ENCODE results near the gene ARHGAP26. TPM values are rescaled to one million over a fixed set of nuclear protein-coding genes. Genes with fewer than 3 reads are reported as not detected.

The ARHGAP26 gene
- total RNA-seq, 1 experiment from 2014 or later, result 34.5 TPM

- Histone ChIP-seq H3K9ac (ENCODE audit: low read length) (no peak overlapping the region), H3K9me3 (ENCODE audit: control insufficient read depth in 1 of 2, insufficient read depth in 1 of 2, low read depth in 1 of 2, low read length in 2 of 2) (no peaks in the 10 kb centered on the region), H2AFZ (ENCODE audit: low read depth, low read length, poor library complexity, severe bottlenecking) (no peak overlapping the region), H3K27ac (ENCODE audit: low read depth, low read length) (no peak overlapping the region), H3K4me1 (ENCODE audit: control insufficient read depth in 1 of 2, insufficient read depth in 2 of 2, low read length in 2 of 2) (peaks cover 10 to 14% of the 10 kb centered on the region in 2 experiments; a peak in 3 of 4 replicates), H3K79me2 (ENCODE audit: insufficient read depth, low read length) (peaks cover 12% of the 10 kb centered on the region; the same call in 1 of the 2 replicates), H3K36me3 (ENCODE audit: control insufficient read depth in 1 of 2, insufficient read depth in 2 of 2, low read length in 2 of 2) (no peaks in the 10 kb centered on the region), H3K9me2 (ENCODE audit: insufficient read depth) (no peaks in the 10 kb centered on the region), H4K20me1 (ENCODE audit: insufficient read depth) (no peaks in the 10 kb centered on the region), H3K4me2 (ENCODE audit: low read length) (no peak overlapping the region), H3K27me3 (ENCODE audit: insufficient read depth, low read length) (no peaks in the 10 kb centered on the region), H3K4me3 (replicated peaks in 1 of 2; ENCODE audit: low read depth in 1 of 2, low read length in 2 of 2) (no peak overlapping the region)
- RAD21 ChIA-PET (ENCODE audit: low non-redundant PET in 1 of 2, low total read pairs in 2 of 2, uncharacterized antibody in 2 of 2, unreplicated experiment in 2 of 2), result no interaction called here
- POLR2A ChIA-PET, result no interaction called here
- DNase-seq (ENCODE audit: low read depth, low spot score), result no peak
- no peak for TF ChIP-seq REST (IDR thresholded peaks at IDR 0.05; ENCODE audit: low read depth)
- TF ChIP-seq POLR2A (IDR thresholded peaks at IDR 0.05; ENCODE audit: borderline replicate concordance, extremely low read depth, insufficient read depth, insufficient read length), result no peak
- TF ChIP-seq SRF (IDR thresholded peaks at IDR 0.05; ENCODE audit: low read depth), result no peak
- TF ChIP-seq ELF1 (IDR thresholded peaks at IDR 0.05; ENCODE audit: borderline replicate concordance, low read depth), result no peak
- no peak for TF ChIP-seq ZFX (IDR thresholded peaks at IDR 0.05)
- no peak for TF ChIP-seq YY1 (IDR thresholded peaks at IDR 0.05; ENCODE audit: extremely low read depth, insufficient replicate concordance, low read depth, low read length)
- TF ChIP-seq ZNF274 (IDR thresholded peaks at IDR 0.05; ENCODE audit: low read depth, low read length), result no peak
- no peak for TF ChIP-seq CEBPB (IDR thresholded peaks at IDR 0.05; ENCODE audit: low read depth)
- TF ChIP-seq, protein P1, sequence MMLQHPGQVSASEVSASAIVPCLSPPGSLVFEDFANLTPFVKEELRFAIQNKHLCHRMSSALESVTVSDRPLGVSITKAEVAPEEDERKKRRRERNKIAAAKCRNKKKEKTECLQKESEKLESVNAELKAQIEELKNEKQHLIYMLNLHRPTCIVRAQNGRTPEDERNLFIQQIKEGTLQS (IDR thresholded peaks at IDR 0.05), result no peak
- TF ChIP-seq RAD21 (IDR thresholded peaks at IDR 0.05; ENCODE audit: low read depth), result no peak
- no peak for TF ChIP-seq SP1 (IDR thresholded peaks at IDR 0.05; ENCODE audit: low read depth)
- TF ChIP-seq JUND (IDR thresholded peaks at IDR 0.05), result no peak
- no peak for TF ChIP-seq CBX3 (IDR thresholded peaks at IDR 0.05; ENCODE audit: low read depth)
- TF ChIP-seq, protein P2, sequence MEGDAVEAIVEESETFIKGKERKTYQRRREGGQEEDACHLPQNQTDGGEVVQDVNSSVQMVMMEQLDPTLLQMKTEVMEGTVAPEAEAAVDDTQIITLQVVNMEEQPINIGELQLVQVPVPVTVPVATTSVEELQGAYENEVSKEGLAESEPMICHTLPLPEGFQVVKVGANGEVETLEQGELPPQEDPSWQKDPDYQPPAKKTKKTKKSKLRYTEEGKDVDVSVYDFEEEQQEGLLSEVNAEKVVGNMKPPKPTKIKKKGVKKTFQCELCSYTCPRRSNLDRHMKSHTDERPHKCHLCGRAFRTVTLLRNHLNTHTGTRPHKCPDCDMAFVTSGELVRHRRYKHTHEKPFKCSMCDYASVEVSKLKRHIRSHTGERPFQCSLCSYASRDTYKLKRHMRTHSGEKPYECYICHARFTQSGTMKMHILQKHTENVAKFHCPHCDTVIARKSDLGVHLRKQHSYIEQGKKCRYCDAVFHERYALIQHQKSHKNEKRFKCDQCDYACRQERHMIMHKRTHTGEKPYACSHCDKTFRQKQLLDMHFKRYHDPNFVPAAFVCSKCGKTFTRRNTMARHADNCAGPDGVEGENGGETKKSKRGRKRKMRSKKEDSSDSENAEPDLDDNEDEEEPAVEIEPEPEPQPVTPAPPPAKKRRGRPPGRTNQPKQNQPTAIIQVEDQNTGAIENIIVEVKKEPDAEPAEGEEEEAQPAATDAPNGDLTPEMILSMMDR (IDR thresholded peaks at IDR 0.05 in 2 of 3, conservative IDR thresholded peaks at IDR 0.05 in 1 of 3; ENCODE audit: borderline replicate concordance in 1 of 3, insufficient read depth in 1 of 3, low read depth in 2 of 3, low read length in 2 of 3), result no peak
- no peak for TF ChIP-seq EZH2 (IDR thresholded peaks at IDR 0.05)
- TF ChIP-seq FOSL1 (IDR thresholded peaks at IDR 0.05; ENCODE audit: low read depth), result no peak
- TF ChIP-seq TCF7L2 (IDR thresholded peaks at IDR 0.05; ENCODE audit: borderline replicate concordance, extremely low read depth, insufficient read depth, insufficient read length), result no peak
- intact Hi-C loops (cut with micrococcal nuclease), result no loop called here
- no TSS peak for BruUV-seq (replicated peaks)
- CTCF ChIA-PET, result no interaction called here
- ATAC-seq, result no peak
Measured at GRCh38 chr5:142837081-142837725, 67.0 kb downstream of the ARHGAP26 start.
